DOHH2 (cell line): ENCODE data around the gene LYPD6.

Source experiments
- CTCF ChIP-seq: fragments of 200-600 bp; sonication (generic); IDR thresholded peaks from one replicate; pipeline ENCODE4 v1.5.1; 2014; ENCODE audit warnings: antibody characterized with exemption, mild to moderate bottlenecking, low read depth, low read length; ENCODE audit not compliant: poor library complexity, severe bottlenecking
- EZH2phosphoT487 ChIP-seq: fragments of 200-600 bp; sonication (generic); IDR thresholded peaks from 2 replicates; pipeline ENCODE4 v1.6.1; 2017; ENCODE audit warnings: borderline replicate concordance, mild to moderate bottlenecking, antibody characterized with exemption, low read length, moderate library complexity, mixed read lengths

- TF ChIP-seq CTCF (no peak), EZH2phosphoT487 (no peak)
These were observed 118.6 kb downstream of the LYPD6 start for GRCh38 chr2:149449017-149449416.
